Glutamatergic neuron (in vitro differentiated cells): Measurements from ENCODE around the gene CRNKL1. TPM values are rescaled to one million over a fixed set of nuclear protein-coding genes. Genes with fewer than 3 reads are reported as not detected.

Experiments
- DNase-seq: peaks from one replicate; pipeline ENCODE4 v3.0.0; 2022
- H3K27ac Mint-ChIP-seq: one replicate; pipeline ENCODE4 v1.8.0; 2020; ENCODE audit warnings: mild to moderate bottlenecking, mixed read lengths, inconsistent platforms; ENCODE audit not compliant: unreplicated experiment
- H3K27me3 Mint-ChIP-seq: one replicate; pipeline ENCODE4 v1.8.0; 2020; ENCODE audit warnings: mild to moderate bottlenecking, moderate library complexity, mixed read lengths, inconsistent platforms; ENCODE audit not compliant: unreplicated experiment
- H3K36me3 Mint-ChIP-seq: one replicate; pipeline ENCODE4 v1.8.0; 2020; ENCODE audit warnings: mild to moderate bottlenecking, mixed read lengths, inconsistent platforms; ENCODE audit not compliant: unreplicated experiment
- H3K4me1 Mint-ChIP-seq: one replicate; pipeline ENCODE4 v1.8.0; 2020; ENCODE audit warnings: mild to moderate bottlenecking, low read depth, mixed read lengths, inconsistent platforms; ENCODE audit not compliant: unreplicated experiment
- H3K4me3 Mint-ChIP-seq: one replicate; pipeline ENCODE4 v1.8.0; 2020; ENCODE audit warnings: mild to moderate bottlenecking, mixed read lengths, inconsistent platforms; ENCODE audit not compliant: unreplicated experiment
- H3K9me3 Mint-ChIP-seq: one replicate; pipeline ENCODE4 v1.8.0; 2020; ENCODE audit warnings: mild to moderate bottlenecking, moderate library complexity, mixed read lengths, inconsistent platforms; ENCODE audit not compliant: unreplicated experiment
- total RNA-seq: library from RNA; stranded (reverse); fragmentation: NEBNext Ultra II Directional; extraction: Animal tissue kit (Norgen Biotek cat#: 25700); gene quantifications from one replicate; pipeline ENCODE4 v1.2.1, GENCODE V29; 2021; ENCODE audit not compliant: unreplicated experiment
- TF ChIP-seq, protein P1 (sequence below): fragments of 200-600 bp; sonication (generic); IDR thresholded peaks from one replicate; pipeline ENCODE4 v1.5.0; 2021; ENCODE audit not compliant: partially characterized antibody, unreplicated experiment

The CRNKL1 gene
- total RNA-seq, 1 donor from 2014 or later, result 28.7 TPM

DNA sequence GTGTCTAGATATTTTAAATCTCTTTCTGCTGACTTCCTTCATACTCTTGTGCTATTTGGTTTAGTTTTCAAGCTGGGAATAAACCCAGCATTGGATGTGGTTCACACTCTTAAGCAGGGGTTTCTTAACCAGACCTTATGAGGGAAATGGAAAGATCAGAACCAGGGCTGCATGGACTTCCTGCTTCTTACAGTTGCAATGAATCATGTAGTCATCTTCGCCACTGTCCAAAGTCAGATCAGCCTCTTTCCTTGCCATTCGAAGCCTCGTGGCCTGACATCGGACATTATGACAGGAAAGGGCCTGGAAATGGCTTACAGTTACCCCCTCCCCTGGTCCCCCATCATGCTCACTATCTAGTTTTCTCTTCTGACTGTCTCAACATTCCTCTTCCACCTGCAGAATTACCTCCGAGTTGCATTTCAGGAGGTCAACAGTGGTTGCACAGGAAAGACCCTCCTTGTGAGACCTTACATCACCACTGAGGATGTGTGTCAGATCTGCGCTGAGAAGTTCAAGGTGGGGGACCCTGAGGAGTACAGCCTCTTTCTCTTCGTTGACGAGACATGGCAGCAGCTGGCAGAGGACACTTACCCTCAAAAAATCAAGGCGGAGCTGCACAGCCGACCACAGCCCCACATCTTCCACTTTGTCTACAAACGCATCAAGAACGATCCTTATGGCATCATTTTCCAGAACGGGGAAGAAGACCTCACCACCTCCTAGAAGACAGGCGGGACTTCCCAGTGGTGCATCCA, 51.9 kb downstream of the CRNKL1 start:
- Mint-ChIP-seq H3K4me1 (peaks cover 1% of the 10 kb centered on the region), H3K36me3 (no peaks in the 10 kb centered on the region), H3K4me3 (no peak overlapping the region), H3K9me3 (peaks cover 5% of the 10 kb centered on the region), H3K27ac (no peak overlapping the region), H3K27me3 (peaks cover 2% of the 10 kb centered on the region)
- TF ChIP-seq, protein P1, sequence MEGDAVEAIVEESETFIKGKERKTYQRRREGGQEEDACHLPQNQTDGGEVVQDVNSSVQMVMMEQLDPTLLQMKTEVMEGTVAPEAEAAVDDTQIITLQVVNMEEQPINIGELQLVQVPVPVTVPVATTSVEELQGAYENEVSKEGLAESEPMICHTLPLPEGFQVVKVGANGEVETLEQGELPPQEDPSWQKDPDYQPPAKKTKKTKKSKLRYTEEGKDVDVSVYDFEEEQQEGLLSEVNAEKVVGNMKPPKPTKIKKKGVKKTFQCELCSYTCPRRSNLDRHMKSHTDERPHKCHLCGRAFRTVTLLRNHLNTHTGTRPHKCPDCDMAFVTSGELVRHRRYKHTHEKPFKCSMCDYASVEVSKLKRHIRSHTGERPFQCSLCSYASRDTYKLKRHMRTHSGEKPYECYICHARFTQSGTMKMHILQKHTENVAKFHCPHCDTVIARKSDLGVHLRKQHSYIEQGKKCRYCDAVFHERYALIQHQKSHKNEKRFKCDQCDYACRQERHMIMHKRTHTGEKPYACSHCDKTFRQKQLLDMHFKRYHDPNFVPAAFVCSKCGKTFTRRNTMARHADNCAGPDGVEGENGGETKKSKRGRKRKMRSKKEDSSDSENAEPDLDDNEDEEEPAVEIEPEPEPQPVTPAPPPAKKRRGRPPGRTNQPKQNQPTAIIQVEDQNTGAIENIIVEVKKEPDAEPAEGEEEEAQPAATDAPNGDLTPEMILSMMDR, result no peak
- DNase-seq, result no peak

DNA sequence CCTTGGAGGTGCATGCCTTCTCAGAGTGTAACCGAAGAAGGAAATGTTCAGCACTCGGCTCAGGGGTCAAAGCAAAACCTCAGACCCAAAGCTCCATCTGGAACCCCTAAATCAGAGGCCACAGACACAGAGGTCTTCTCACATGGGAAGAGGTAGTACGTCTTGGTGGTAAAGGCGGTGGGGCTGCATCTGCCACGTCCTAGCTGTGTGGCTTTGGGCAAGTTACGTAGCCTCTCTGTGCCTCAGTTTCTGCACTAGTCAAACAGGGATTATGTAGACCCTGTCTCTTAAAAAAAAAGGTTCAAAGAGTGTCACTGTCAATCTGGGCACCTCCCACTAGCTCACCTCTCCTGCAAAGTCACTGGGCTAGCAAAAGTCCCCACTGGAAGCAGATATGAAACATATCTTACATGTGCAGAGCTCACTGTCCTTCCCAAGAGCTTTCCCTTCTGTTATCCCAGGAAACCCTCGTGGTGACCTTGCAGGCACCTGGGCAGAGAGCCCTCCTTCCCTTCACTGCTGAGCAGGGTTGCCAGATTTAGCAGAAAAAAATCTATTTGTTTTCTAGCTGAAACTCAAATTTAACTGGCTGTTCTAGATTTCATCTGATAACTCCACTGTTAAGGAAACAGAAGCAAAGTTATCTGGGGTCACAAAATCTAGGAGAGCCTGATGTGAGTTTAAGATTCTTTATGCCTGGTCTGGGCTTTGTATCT, 53.1 kb downstream of the CRNKL1 start:
- Mint-ChIP-seq H3K27me3 (peaks cover 2% of the 10 kb centered on the region), H3K36me3 (no peaks in the 10 kb centered on the region), H3K4me3 (no peak overlapping the region), H3K27ac (no peak overlapping the region), H3K9me3 (peaks cover 5% of the 10 kb centered on the region), H3K4me1 (peaks cover 8% of the 10 kb centered on the region)
- DNase-seq, result no peak
- TF ChIP-seq, protein P1, result no peak

DNA sequence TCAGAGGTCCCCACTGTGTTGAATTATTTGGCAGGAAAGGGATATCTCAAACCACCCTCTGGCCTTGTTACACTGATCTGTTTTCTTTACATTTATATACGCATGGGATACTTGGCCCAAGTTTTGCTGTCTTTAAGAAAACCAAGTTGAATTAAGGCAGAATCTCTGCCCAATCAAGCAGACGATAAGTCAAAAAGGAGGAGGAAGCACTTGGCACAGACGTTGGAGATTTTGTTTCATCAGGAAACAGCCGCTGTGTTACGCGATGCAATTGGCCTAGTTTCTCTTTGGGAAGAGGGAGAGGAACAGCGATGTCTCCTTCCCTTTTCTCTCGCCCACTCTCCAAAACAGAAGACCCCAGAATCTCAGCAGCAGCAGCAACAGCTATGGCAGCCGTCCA, 55.3 kb downstream of the CRNKL1 start:
- Mint-ChIP-seq H3K27me3 (peaks cover 2% of the 10 kb centered on the region), H3K4me3 (no peak overlapping the region), H3K27ac (no peak overlapping the region), H3K36me3 (no peaks in the 10 kb centered on the region), H3K4me1 (peaks cover 23% of the 10 kb centered on the region), H3K9me3 (peaks cover 5% of the 10 kb centered on the region)
- TF ChIP-seq, protein P1, result no peak
- no peak for DNase-seq

DNA sequence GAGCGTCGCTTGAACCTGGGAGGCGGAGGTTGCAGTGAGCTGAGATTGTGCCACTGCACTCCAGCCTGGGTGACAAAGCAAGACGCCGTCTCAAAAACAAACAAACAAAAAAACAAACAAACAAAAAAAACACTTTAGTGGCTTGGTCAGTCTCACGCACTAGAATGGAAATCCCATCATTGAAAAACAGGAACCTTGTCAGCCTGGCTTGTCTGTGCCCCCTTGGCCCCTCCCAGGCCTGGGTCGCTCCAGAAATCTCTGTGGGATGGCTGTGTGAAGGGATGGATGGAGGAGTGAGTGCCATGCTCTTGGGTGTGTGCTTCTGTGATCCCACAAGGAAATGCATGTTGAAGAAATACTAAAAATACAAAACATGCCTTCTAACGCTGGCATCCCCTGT, 56.0 kb downstream of the CRNKL1 start:
- H3K36me3 Mint-ChIP-seq, result no peaks in the 10 kb centered on the region
- TF ChIP-seq, protein P1, result no peak

More for the DNA sequence above, 56.0 kb downstream of the CRNKL1 start:
- Mint-ChIP-seq H3K4me3 (no peak overlapping the region), H3K27ac (no peak overlapping the region), H3K9me3 (peaks cover 5% of the 10 kb centered on the region), H3K4me1 (peaks cover 28% of the 10 kb centered on the region), H3K27me3 (peaks cover 2% of the 10 kb centered on the region)
- DNase-seq, result no peak
